Gastroesophageal sphincter (tissue), 3 donors: ENCODE results near the gene FGGY.
"Not testable (repeated sequence)": the region's sequence is repeated elsewhere in the genome, so short reads cannot be mapped to it uniquely, and the experiment has no call there.

Source experiments
- POLR2A ChIP-seq, 2 donors: fragments of 450-650 bp; IDR thresholded peaks; one replicate each; pipeline ENCODE4 v1.6.1; 2017; ENCODE audit warnings: antibody characterized with exemption in 2 of 2, mild to moderate bottlenecking in 2 of 2, moderate library complexity in 1 of 2
- TF ChIP-seq, protein P1 (sequence below), 4 experiments: fragments of 200-600 bp in 2 of 4; fragments of 450-650 bp in 2 of 4; sonication (generic) in 1 of 4; IDR thresholded peaks; one replicate each; pipeline ENCODE4 v1.5.1; 2017 to 2019; ENCODE audit warnings: antibody characterized with exemption in 4 of 4, mild to moderate bottlenecking in 2 of 4, moderate library complexity in 2 of 4

GRCh38 chr1:59735927-59736326 is 439.0 kb downstream of the FGGY start:
- TF ChIP-seq, protein P1, sequence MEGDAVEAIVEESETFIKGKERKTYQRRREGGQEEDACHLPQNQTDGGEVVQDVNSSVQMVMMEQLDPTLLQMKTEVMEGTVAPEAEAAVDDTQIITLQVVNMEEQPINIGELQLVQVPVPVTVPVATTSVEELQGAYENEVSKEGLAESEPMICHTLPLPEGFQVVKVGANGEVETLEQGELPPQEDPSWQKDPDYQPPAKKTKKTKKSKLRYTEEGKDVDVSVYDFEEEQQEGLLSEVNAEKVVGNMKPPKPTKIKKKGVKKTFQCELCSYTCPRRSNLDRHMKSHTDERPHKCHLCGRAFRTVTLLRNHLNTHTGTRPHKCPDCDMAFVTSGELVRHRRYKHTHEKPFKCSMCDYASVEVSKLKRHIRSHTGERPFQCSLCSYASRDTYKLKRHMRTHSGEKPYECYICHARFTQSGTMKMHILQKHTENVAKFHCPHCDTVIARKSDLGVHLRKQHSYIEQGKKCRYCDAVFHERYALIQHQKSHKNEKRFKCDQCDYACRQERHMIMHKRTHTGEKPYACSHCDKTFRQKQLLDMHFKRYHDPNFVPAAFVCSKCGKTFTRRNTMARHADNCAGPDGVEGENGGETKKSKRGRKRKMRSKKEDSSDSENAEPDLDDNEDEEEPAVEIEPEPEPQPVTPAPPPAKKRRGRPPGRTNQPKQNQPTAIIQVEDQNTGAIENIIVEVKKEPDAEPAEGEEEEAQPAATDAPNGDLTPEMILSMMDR (IDR thresholded peaks at IDR 0.05) = not testable (repeated sequence)
- TF ChIP-seq POLR2A (IDR thresholded peaks at IDR 0.05) = not testable (repeated sequence)
